HG03558 (cell line): ENCODE measurements around the gene ARHGAP25.

Experiments used
- ATAC-seq: cut with Tn5 transposase; IDR thresholded peaks from one replicate; pipeline ENCODE4 v1.9.1; 2021; ENCODE audit warnings: moderate number of reproducible peaks; ENCODE audit not compliant: unreplicated experiment; ENCODE audit errors: extremely low read depth

The ARHGAP25 gene

DNA sequence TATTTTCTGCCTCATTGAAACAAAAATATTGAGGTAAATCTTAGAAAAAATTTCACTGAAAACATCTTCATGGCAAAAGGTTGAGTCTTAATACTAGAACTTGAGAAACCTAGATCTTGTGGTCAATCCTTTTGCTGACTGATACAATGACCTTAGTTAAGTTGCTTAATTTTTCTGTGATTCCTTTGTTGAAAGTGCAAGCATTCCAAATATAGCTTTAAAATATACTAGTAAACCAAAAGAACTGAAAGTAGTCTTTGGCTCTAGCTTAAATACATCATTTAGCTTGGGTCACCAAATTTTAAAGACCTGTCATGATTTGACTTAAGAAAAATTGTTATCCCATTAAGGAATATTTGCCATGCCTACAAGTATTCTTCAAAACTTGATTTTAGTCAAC, 119.9 kb downstream of the ARHGAP25 start:
- no peak for ATAC-seq

DNA sequence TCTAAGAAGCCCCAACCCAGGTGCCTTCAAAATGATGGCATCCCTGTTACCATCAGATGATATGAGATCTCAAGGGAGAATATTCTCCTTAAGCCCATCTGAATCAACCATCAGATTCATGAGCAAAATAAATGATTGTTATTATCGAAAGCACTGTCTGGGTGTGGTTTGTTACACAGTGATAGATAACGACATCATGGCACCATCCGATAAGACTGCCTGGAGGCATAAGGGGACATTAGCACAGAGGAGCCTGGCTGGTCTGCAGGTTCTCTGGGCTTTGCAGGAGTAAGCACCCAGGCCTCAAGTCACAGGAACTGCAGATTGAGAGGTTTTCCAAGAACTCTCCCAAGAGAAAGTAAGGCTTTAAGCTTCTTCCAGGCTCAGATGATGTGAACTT, 120.9 kb downstream of the ARHGAP25 start:
- no peak for ATAC-seq

DNA sequence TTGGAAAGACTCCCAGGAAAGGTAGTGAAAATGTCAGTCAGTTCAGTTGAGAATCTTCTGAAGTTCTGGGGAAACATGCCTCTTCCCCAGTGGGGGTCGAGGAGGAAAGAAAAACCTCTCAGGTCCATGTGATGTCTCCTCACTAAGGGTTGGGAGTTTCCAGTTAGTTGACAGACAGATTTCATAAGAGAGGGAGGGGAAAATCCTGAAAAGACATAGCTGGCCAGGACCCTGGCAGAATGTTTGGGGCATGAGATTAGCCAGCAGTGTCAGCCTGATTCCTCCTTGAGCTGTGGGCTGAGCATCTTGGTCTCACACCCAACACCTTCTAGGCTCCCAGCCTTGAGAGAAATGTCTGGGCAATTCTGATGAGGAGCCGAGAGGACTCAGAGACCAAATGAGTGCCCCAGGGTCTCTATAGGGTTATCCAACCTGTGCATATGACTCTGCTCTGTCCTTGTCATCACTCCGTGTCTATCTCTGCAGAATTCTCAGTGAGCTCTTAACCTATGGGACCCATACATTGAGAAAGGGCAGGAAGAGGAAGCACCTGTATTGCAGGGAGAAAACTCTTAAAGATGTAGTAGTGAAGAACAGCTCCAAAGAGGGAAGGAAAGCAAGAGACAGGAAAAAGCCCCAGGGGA, 122.7 kb downstream of the ARHGAP25 start:
- ATAC-seq, result no peak

DNA sequence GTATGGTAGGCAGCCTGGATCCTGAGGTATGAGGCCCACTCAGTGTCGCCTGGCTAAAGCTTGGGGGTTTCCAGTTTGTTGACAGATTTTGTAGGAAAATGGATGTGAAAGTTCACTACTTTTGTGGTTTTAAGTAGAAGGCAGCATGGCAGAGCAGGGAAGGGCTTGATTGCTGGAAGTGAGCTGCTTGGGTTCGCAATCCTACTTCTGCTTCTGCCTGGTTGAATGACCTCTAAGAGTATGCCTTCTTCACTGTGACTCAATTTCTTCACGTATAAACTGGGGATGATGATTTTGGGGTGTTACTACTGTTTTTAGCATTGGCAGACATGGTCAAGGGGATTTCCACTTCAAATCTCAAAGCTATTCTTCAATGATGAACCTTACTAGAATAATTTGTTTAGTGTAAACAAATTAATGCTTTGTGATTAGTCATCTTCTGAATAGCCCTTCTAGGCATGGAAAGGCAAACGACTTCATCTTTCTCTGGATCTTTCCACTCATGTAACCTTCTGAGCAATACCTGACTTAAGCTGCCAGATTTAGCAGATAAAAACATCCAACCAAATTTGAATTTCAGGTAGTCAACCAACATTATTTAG, 123.3 kb downstream of the ARHGAP25 start:
- no peak for ATAC-seq

DNA sequence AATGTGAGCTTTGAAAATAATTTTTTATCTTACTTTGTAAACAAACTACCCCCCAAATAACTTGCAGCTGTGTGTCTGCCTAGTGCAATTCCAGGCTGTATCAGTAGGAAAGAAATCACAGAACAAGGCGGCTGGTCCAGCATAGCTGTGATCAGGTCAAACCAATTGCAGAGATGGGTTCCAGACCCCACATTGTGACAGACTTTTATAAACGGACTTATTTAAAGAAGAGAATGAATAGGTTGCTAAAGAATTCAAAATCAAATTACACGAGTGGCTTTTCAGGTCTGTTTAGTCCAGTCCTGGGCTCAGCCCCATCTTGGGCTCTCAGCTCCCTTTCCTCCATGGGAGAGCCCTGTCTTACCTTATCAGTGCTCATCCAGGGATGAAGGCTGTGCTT, 125.5 kb downstream of the ARHGAP25 start:
- ATAC-seq, result no peak

DNA sequence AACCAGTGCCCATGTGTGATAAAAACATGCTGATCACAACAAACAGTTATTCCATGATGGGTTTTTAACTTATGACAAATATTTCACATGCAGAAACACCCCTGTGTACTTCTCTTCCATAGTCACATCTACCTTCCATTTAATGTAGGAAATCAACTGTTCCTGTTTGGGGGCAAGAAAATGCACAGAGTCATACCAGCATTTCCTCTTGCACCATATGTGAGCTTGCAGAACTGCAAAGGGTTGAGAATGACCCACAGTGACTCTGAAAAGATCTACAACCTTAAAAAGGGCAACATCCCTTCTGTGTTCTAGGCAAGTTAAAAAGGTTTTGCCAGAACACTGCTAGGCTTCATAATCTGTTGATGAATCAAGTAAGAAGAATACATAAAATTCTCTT, 126.7 kb downstream of the ARHGAP25 start:
- ATAC-seq, result no peak

DNA sequence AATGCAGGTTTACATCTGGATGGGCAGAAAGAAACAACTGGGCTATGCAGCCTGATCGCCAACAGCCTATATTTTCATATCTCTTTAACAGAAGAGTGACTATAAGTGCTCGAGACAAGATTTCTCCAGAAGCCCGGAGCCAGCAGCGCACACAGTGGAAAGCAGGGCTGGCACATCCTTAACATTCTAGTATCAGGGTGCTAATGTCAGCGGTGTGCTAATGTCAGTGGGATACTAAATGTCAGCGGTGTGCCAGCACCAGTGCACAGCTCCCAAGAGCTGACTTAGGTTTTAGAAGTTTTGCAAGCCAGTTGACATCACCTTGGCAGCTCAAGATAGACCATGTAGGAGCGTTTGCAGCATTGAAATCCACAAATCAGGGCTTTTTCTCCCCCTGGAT, 128.3 kb downstream of the ARHGAP25 start:
- no peak for ATAC-seq

DNA sequence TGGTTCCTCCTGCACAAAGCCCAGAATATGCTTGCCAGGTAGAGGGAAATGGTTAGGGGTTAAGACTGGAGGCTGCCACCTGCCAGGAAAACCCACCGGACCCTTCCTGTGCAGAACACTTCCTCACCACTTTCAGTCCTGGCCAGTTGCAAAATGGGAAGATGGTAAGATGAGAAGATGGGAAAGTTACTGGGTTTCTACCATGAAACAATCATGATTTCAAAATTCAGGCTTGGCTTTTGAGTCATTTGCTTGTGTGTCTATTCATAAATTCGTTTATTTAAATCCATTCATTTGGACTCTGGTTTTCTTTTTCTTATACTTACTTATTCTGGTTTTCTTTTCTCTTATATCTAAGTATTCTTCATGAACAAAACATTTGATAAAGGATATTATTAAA, 129.4 kb downstream of the ARHGAP25 start:
- ATAC-seq, result no peak

DNA sequence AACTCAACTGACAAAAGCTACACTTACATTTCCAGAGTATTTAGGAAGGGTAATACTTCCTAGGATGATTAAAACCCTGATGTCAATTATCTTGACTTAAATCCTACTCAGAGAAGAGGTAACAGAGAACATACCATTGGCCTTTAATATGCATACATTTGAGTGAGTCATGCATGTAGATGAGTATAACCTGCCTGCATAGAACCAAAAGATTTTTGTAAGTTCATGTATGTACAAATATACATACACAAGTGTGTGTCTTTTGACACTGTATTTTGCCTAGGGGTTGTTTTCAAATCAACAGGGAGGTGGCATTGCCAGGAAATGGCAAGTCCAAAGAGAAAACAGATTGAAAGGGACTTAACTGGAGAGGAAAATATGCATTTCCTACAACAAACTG, 130.5 kb downstream of the ARHGAP25 start:
- ATAC-seq, result no peak

DNA sequence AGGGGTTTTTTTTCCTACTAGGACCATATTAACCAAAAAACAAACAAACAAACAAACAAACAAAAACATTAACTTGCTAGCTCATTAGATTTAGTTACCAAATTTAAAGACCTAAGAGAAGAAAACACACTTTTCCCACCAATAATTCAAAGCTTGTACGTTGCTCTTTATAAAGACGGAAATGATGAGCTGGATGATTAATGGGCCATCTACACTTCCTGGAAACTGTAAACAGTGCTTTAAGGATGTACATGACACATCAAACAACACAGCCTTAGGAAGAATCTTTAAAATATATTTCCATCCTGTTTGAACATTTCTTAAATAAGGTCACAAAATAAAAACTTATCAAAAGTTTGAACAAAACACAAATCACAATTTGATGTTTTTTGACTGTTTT, 135.6 kb downstream of the ARHGAP25 start:
- ATAC-seq, result no peak

DNA sequence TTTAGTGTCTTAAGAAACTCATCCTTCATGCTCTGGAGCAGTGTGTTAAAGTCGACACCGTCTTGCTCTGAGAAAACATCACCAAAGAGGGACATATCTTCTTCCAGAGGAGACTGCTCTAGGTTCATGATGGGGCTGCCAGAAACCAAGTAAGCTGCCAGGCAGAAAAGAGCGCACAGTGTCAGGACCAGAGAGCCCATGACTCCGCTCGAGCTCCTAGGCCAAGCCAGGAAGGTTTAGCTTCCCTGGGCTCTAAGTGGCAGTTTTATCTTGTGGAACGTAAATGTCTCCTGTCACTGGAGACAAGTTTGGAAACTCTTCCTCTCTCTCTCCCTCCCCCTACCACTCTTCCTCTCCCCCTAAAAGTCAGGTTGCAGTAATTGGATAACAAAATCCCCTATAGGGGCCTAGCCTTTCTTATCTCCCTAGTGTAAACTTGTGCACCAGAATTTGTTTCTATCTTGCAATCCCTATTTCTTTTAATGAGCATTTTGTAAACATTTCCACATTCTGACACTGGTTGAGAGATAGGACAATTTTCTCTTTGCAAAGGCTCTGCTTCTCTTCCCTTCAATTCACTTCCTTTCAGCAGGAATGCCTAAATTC, 136.7 kb downstream of the ARHGAP25 start, which contains the start of gene BMP10:
TSS of gene BMP10 (minus strand) at position 239 of the 606 bp plus-strand sequence. CDS start at position 200, 39 bp downstream.
- no peak for ATAC-seq
